Mucosa of descending colon (tissue), 3 donors: Measurements from ENCODE around the gene FANCL. TPM values are rescaled to one million over a fixed set of nuclear protein-coding genes. Genes with fewer than 3 reads are reported as not detected.

Source experiments
- ATAC-seq: fragments of 200-7000 bp; cut with Tn5 transposase; one replicate; pipeline ENCODE4 v1.9.1; 2020; ENCODE audit warnings: mild to moderate bottlenecking, moderate library complexity
- DNase-seq, 3 donors: peaks; one replicate each; pipeline ENCODE4 v3.0.0-alpha.2; 2020
- H3K36me3 ChIP-seq: fragments of 200-600 bp; one replicate; pipeline ENCODE4 v1.8.0; 2021; ENCODE audit warnings: low read depth, mild to moderate bottlenecking
- H3K4me1 ChIP-seq: fragments of 200-600 bp; one replicate; pipeline ENCODE4 v1.8.0; 2021; ENCODE audit warnings: low read depth, mild to moderate bottlenecking
- H3K4me3 ChIP-seq: fragments of 200-600 bp; one replicate; pipeline ENCODE4 v1.8.0; 2021; ENCODE audit warnings: mild to moderate bottlenecking
- H3K9me3 ChIP-seq: fragments of 200-600 bp; one replicate; pipeline ENCODE4 v1.8.0; 2021; ENCODE audit warnings: mild to moderate bottlenecking
- CTCF ChIP-seq: fragments of 200-600 bp; IDR thresholded peaks from one replicate; pipeline ENCODE4 v1.8.0; 2022; ENCODE audit warnings: antibody characterized with exemption, mild to moderate bottlenecking
- intact Hi-C, 2 donors: fragments of 100-400 bp; cut with DNase I in 1 of 2; cut with micrococcal nuclease in 1 of 2; formaldehyde crosslinking; loops; one replicate each; pipeline versions ENCODE4 v1.11.0 to v1.11.1; 2022; cut with DNase I, micrococcal nuclease
- total RNA-seq, 3 donors: library from RNA; stranded (reverse); fragmentation: NEBNext Ultra II Directional in 2 of 3; extraction: Animal tissue kit (Norgen Biotek cat#: 25700) in 2 of 3; gene quantifications; one replicate each; pipeline versions ENCODE4 v1.2.1 to v1.2.4, GENCODE V29; 2021 to 2023
- donor health status: DM: no; HTN: no; CAD: no; lungs with moderate emphysema.
- donor health status: DM: no; HTN: no; CAD: no.
- donor health status: DM: no; HTN: yes; CAD: no.

The FANCL gene
- total RNA-seq, 3 donors from 2014 or later: 19.5 to 33.5 (median 26.4) TPM

- intact Hi-C loops: no loop called here
These were observed 100.5 kb downstream of the FANCL start for GRCh38 chr2:58140508-58141072.

GRCh38 chr2:58138396-58139030 lies 102.6 kb downstream of the FANCL start:
- TF ChIP-seq CTCF: no peak
- Histone ChIP-seq H3K36me3 (no peaks in the 10 kb centered on the region), H3K4me3 (no peak overlapping the region), H3K9me3 (no peaks in the 10 kb centered on the region), H3K4me1 (no peaks in the 10 kb centered on the region)
- no peak for ATAC-seq
- no peak for DNase-seq
- intact Hi-C loops: no loop called here

More at GRCh38 chr2:58140508-58141072, 100.5 kb downstream of the FANCL start:
- no peak for ATAC-seq
- H3K36me3 ChIP-seq: no peaks in the 10 kb centered on the region
- no peaks in the 10 kb centered on the region for H3K4me1 ChIP-seq
- H3K9me3 ChIP-seq: no peaks in the 10 kb centered on the region
- TF ChIP-seq CTCF: no peak
- DNase-seq: no peak
- H3K4me3 ChIP-seq: no peak overlapping the region

- H3K9me3 ChIP-seq: no peaks in the 10 kb centered on the region
- H3K4me3 ChIP-seq: no peak overlapping the region
- H3K4me1 ChIP-seq: no peaks in the 10 kb centered on the region
- intact Hi-C loops: no loop called here
- TF ChIP-seq CTCF: no peak
- DNase-seq (no peak), ATAC-seq (no peak)
- no peaks in the 10 kb centered on the region for H3K36me3 ChIP-seq
These were observed 103.3 kb downstream of the FANCL start for GRCh38 chr2:58137856-58138255.

- ATAC-seq: no peak
- intact Hi-C loops: no loop called here
- no peak overlapping the region for H3K4me3 ChIP-seq
These were observed 103.9 kb downstream of the FANCL start for GRCh38 chr2:58137221-58137620.

GRCh38 chr2:58135861-58136260 lies 105.3 kb downstream of the FANCL start:
- Histone ChIP-seq H3K4me3 (no peak overlapping the region), H3K4me1 (no peaks in the 10 kb centered on the region), H3K36me3 (no peaks in the 10 kb centered on the region), H3K9me3 (no peaks in the 10 kb centered on the region)
- intact Hi-C loops: no loop called here
- TF ChIP-seq CTCF: no peak
- ATAC-seq (no peak), DNase-seq (no peak)

More at GRCh38 chr2:58137221-58137620, 103.9 kb downstream of the FANCL start:
- Histone ChIP-seq H3K36me3 (no peaks in the 10 kb centered on the region), H3K4me1 (no peaks in the 10 kb centered on the region), H3K9me3 (no peaks in the 10 kb centered on the region)
- no peak for DNase-seq
- TF ChIP-seq CTCF: no peak
